ENCODE measurements around the gene LRRC36. TPM values are rescaled to one million over a fixed set of nuclear protein-coding genes. Genes with fewer than 3 reads are reported as not detected.
A peak's percentile ranks its signal among the peaks of the same experiment; 100 is the strongest.

Gene LRRC36
- total RNA-seq, 6 experiments from 2014 or later, result not detected

DNA sequence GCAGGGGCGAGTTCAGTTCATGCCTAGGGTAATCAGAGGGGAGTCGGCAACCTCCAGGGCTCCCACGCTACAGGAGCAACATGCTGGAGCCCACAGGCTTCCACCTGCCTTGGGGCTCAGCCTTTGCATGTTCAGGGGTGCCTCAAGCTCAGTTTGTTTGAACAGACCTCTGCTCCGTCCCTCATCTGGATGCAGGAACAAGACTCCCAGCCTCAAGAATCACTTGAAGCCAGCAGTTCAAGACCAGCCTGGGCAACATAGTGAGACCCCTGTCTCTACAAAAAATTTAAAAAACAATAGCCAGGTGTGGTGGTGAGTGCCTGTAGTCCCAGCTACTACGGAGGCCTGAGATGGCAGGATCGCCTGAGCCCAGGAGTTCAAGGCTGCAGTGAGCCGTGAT lies 99.4 kb downstream of the LRRC36 start:
- Histone ChIP-seq H3K27me3 (no peaks in the 10 kb centered on the region), H3K27ac (no peak overlapping the region), H3K9me3 (no peaks in the 10 kb centered on the region), H3K4me1 (peaks cover 0 to 23% (median 8%) of the 10 kb centered on the region in 4 donors), H3K4me3 (no peak overlapping the region), H3K36me3 (no peaks in the 10 kb centered on the region)
- intact Hi-C loops (cut with DNase I), result loop anchor here in 1 of 2 donors (10.0 kb wide), 1 partner anchor 59 kb away; the partner anchor contains the start of genes AGRP and ATP6V0D1
- no peak for DNase-seq
- no peak for ATAC-seq
- WGBS (ENCODE audit: insufficient coverage, low coverage, low lambda C conversion rate, missing lambda C conversion rate), result 58% methylated on average over 4 of the region's 7 CpGs
- no peak for TF ChIP-seq POLR2A (IDR thresholded peaks at IDR 0.05)
- TF ChIP-seq, protein P1, sequence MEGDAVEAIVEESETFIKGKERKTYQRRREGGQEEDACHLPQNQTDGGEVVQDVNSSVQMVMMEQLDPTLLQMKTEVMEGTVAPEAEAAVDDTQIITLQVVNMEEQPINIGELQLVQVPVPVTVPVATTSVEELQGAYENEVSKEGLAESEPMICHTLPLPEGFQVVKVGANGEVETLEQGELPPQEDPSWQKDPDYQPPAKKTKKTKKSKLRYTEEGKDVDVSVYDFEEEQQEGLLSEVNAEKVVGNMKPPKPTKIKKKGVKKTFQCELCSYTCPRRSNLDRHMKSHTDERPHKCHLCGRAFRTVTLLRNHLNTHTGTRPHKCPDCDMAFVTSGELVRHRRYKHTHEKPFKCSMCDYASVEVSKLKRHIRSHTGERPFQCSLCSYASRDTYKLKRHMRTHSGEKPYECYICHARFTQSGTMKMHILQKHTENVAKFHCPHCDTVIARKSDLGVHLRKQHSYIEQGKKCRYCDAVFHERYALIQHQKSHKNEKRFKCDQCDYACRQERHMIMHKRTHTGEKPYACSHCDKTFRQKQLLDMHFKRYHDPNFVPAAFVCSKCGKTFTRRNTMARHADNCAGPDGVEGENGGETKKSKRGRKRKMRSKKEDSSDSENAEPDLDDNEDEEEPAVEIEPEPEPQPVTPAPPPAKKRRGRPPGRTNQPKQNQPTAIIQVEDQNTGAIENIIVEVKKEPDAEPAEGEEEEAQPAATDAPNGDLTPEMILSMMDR (IDR thresholded peaks at IDR 0.05), result no peak

DNA sequence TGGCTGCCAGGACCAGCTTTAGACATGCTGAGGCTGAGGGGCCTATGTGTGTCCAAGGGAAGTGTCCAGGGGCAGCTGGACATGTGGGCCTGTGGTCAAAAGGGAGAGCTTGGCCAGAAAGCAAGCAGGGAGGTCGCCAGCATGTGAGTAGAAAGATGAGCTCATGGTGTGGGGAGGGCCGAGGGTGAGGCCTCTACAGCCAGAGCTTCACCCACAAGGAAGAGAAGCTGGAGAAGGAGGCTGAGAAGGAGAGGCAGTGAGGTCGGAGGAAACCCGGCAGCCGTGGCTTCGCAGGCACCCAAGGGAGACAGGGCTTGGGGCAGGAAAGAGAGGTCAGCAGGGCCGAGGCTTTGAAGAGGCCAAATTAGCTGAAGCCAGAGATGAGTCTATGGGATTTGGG lies 100.3 kb downstream of the LRRC36 start:
- Histone ChIP-seq H3K4me1 (peaks cover 0 to 30% (median 11%) of the 10 kb centered on the region in 4 donors), H3K9me3 (no peaks in the 10 kb centered on the region), H3K27me3 (no peaks in the 10 kb centered on the region), H3K27ac (no peak overlapping the region), H3K36me3 (no peaks in the 10 kb centered on the region), H3K4me3 (no peak overlapping the region)
- no peak for DNase-seq
- no peak for ATAC-seq
- 46% methylated on average over 4 of the region's 7 CpGs for WGBS (ENCODE audit: insufficient coverage, low coverage, low lambda C conversion rate, missing lambda C conversion rate)
- intact Hi-C loops (cut with DNase I), result loop anchor here in 1 of 2 donors (10.0 kb wide), 1 partner anchor 58 kb away; the partner anchor contains the start of genes AGRP and ATP6V0D1
- TF ChIP-seq, protein P1 (IDR thresholded peaks at IDR 0.05), result no peak
- no peak for TF ChIP-seq POLR2A (IDR thresholded peaks at IDR 0.05)

- Histone ChIP-seq H3K4me1 (peaks cover 0 to 34% (median 13%) of the 10 kb centered on the region in 4 donors), H3K27ac (no peak overlapping the region), H3K27me3 (no peaks in the 10 kb centered on the region), H3K9me3 (no peaks in the 10 kb centered on the region), H3K4me3 (no peak overlapping the region), H3K36me3 (no peaks in the 10 kb centered on the region)
- 37% methylated on average over 3 of the region's 11 CpGs for WGBS (ENCODE audit: insufficient coverage, low coverage, low lambda C conversion rate, missing lambda C conversion rate)
- DNase-seq, result peak; percentile 75 to 77 (median 77)
- intact Hi-C loops (cut with DNase I), result loop anchor here (2.0 to 10.0 kb wide), 2 partner anchors 37 to 57 kb away; partner anchors contain the start of genes AGRP (in 1 of the 2) and ATP6V0D1 (in 1 of the 2)
- peak; percentile 59 to 74 (median 68) for ATAC-seq
- TF ChIP-seq, protein P1 (IDR thresholded peaks at IDR 0.05), result peak; percentile 83 to 94 (median 88)
- TF ChIP-seq POLR2A (IDR thresholded peaks at IDR 0.05), result no peak
These were observed 101.6 kb downstream of the LRRC36 start for GRCh38 chr16:67428146-67428731.

GRCh38 chr16:67429053-67429798 lies 102.6 kb downstream of the LRRC36 start:
- Histone ChIP-seq H3K27ac (no peak overlapping the region), H3K4me3 (no peak overlapping the region), H3K4me1 (peaks cover 0 to 34% (median 13%) of the 10 kb centered on the region in 4 donors), H3K27me3 (no peaks in the 10 kb centered on the region), H3K9me3 (no peaks in the 10 kb centered on the region), H3K36me3 (no peaks in the 10 kb centered on the region)
- DNase-seq (no peak), ATAC-seq (peak in 1 of 4 donors; percentile 3)
- 100% methylated on average over 1 of the region's 3 CpGs for WGBS (ENCODE audit: insufficient coverage, low coverage, low lambda C conversion rate, missing lambda C conversion rate)
- no peak for TF ChIP-seq POLR2A (IDR thresholded peaks at IDR 0.05)
- TF ChIP-seq, protein P1 (IDR thresholded peaks at IDR 0.05), result no peak
- intact Hi-C loops (cut with DNase I), result loop anchor here (2.0 to 10.0 kb wide), 2 partner anchors 36 to 56 kb away; partner anchors contain the start of genes AGRP (in 1 of the 2) and ATP6V0D1 (in 1 of the 2)

All from right lobe of liver (tissue), 6 donors.